ENCODE results near the gene ZMIZ1.

Gene ZMIZ1

GRCh38 chr10:79155301-79156081 is 86.7 kb downstream of the ZMIZ1 start:
- H3K9ac ChIP-seq (ENCODE audit: insufficient read length, low read depth) = peak overlapping the region; percentile 8
- H3K36me3 ChIP-seq (ENCODE audit: insufficient read depth, insufficient read length, low read length) = peaks cover 48% of the 10 kb centered on the region
- H3K9me3 ChIP-seq (ENCODE audit: insufficient read depth, low read length) = no peaks in the 10 kb centered on the region
- H3K27me3 ChIP-seq (ENCODE audit: insufficient read depth, insufficient read length) = no peaks in the 10 kb centered on the region
- TF ChIP-seq ZNF274 (IDR thresholded peaks at IDR 0.05; ENCODE audit: low read depth, low read length) (no peak), YY1 (IDR thresholded peaks at IDR 0.05; ENCODE audit: insufficient read depth, insufficient read length) (no peak), SUZ12 (IDR thresholded peaks at IDR 0.05; ENCODE audit: extremely low read depth, insufficient read depth, insufficient read length) (no peak)
- H3K4me3 ChIP-seq (ENCODE audit: insufficient read length, low read depth) = no peak overlapping the region
- H3K4me1 ChIP-seq (ENCODE audit: insufficient read depth, insufficient read length) = peaks cover 53% of the 10 kb centered on the region
- DNase-seq (ENCODE audit: low read depth, low spot score) = no peak

DNA sequence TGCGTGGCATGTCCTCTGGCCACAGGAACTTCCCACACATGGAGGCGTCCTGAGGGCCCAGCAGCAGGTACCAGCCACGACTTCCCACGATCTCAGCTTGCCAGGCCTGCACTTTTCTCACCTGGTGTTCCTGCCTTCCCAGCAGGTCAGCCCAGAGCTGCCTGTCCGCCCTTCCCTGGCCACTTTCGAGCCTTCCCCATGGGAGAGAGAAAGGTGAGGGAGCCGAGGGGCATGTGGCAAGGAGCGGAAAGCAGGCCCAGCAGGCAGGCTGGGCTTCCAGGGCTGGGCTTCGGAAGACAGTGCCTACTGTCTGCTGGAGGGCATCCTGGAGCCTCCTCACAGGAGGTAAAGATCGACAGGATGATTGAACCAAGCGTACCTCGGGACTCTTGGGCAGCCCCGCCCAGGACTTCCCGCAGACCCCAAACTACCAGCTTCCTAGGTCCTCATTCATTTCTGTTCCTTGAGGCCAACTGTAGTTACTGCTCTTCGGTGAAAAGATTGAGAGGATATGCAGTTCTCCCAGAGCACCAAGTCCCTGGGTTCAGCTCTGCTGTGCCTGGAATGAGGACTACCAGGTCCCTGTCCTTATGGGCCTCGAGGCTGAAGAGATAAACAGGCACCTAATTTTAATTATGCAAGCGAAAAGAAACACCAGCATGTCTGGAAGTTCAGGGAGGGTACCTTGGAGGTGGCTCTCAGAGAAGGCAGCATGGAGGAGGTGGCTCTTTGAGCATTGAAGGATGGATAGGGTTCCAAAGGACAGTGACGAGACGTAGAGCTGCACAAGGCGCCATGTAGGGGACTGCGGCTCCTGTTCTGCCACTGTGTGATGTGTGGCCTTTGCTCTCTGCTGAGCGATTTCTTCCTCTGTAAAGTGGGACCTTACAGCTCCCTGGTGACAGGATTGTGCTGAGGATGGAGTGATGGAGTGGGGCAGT is 87.8 kb downstream of the ZMIZ1 start:
- peak overlapping the region; percentile 10 for H3K9ac ChIP-seq (ENCODE audit: insufficient read length, low read depth)
- no peak for DNase-seq (ENCODE audit: low read depth, low spot score)
- TF ChIP-seq ZNF274 (IDR thresholded peaks at IDR 0.05; ENCODE audit: low read depth, low read length) (no peak), SUZ12 (IDR thresholded peaks at IDR 0.05; ENCODE audit: extremely low read depth, insufficient read depth, insufficient read length) (no peak), YY1 (IDR thresholded peaks at IDR 0.05; ENCODE audit: insufficient read depth, insufficient read length) (no peak)
- no peak overlapping the region for H3K4me3 ChIP-seq (ENCODE audit: insufficient read length, low read depth)
- H3K4me1 ChIP-seq (ENCODE audit: insufficient read depth, insufficient read length) = peaks cover 45% of the 10 kb centered on the region
- H3K9me3 ChIP-seq (ENCODE audit: insufficient read depth, low read length) = no peaks in the 10 kb centered on the region
- H3K27me3 ChIP-seq (ENCODE audit: insufficient read depth, insufficient read length) = no peaks in the 10 kb centered on the region
- H3K36me3 ChIP-seq (ENCODE audit: insufficient read depth, insufficient read length, low read length) = peaks cover 59% of the 10 kb centered on the region

DNA sequence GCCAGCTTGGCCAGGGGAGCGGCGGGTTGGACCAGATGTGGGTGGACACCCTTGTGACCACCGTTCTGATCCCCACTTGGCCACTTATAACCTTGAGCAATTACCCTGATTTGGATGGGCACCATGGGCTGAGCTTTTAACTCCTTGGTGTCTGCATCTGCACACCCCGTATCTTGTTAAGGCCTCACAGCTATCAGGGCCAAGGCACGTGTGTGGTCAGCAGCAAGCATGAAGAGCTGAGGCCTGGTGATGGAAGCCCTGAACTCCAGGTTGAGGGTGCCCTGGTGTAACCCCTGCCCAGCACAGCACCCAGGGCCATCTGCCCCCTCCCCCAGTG is 89.2 kb downstream of the ZMIZ1 start:
- TF ChIP-seq YY1 (IDR thresholded peaks at IDR 0.05; ENCODE audit: insufficient read depth, insufficient read length) = no peak
- no peak for TF ChIP-seq SUZ12 (IDR thresholded peaks at IDR 0.05; ENCODE audit: extremely low read depth, insufficient read depth, insufficient read length)
- TF ChIP-seq ZNF274 (IDR thresholded peaks at IDR 0.05; ENCODE audit: low read depth, low read length) = no peak
- Histone ChIP-seq H3K4me1 (ENCODE audit: insufficient read depth, insufficient read length) (peaks cover 49% of the 10 kb centered on the region), H3K4me3 (ENCODE audit: insufficient read length, low read depth) (no peak overlapping the region), H3K27me3 (ENCODE audit: insufficient read depth, insufficient read length) (no peaks in the 10 kb centered on the region), H3K9me3 (ENCODE audit: insufficient read depth, low read length) (no peaks in the 10 kb centered on the region), H3K9ac (ENCODE audit: insufficient read length, low read depth) (peak overlapping the region; percentile 50), H3K36me3 (ENCODE audit: insufficient read depth, insufficient read length, low read length) (peaks cover 67% of the 10 kb centered on the region)
- DNase-seq (ENCODE audit: low read depth, low spot score) = no peak

GRCh38 chr10:79158402-79159097 is 89.8 kb downstream of the ZMIZ1 start:
- Histone ChIP-seq H3K4me1 (ENCODE audit: insufficient read depth, insufficient read length) (peaks cover 45% of the 10 kb centered on the region), H3K9ac (ENCODE audit: insufficient read length, low read depth) (peak overlapping the region; percentile 68), H3K4me3 (ENCODE audit: insufficient read length, low read depth) (no peak overlapping the region), H3K27me3 (ENCODE audit: insufficient read depth, insufficient read length) (no peaks in the 10 kb centered on the region), H3K36me3 (ENCODE audit: insufficient read depth, insufficient read length, low read length) (peaks cover 65% of the 10 kb centered on the region), H3K9me3 (ENCODE audit: insufficient read depth, low read length) (no peaks in the 10 kb centered on the region)
- no peak for TF ChIP-seq SUZ12 (IDR thresholded peaks at IDR 0.05; ENCODE audit: extremely low read depth, insufficient read depth, insufficient read length)
- no peak for TF ChIP-seq ZNF274 (IDR thresholded peaks at IDR 0.05; ENCODE audit: low read depth, low read length)
- TF ChIP-seq YY1 (IDR thresholded peaks at IDR 0.05; ENCODE audit: insufficient read depth, insufficient read length) = no peak
- peak; percentile 11 for DNase-seq (ENCODE audit: low read depth, low spot score)

DNA sequence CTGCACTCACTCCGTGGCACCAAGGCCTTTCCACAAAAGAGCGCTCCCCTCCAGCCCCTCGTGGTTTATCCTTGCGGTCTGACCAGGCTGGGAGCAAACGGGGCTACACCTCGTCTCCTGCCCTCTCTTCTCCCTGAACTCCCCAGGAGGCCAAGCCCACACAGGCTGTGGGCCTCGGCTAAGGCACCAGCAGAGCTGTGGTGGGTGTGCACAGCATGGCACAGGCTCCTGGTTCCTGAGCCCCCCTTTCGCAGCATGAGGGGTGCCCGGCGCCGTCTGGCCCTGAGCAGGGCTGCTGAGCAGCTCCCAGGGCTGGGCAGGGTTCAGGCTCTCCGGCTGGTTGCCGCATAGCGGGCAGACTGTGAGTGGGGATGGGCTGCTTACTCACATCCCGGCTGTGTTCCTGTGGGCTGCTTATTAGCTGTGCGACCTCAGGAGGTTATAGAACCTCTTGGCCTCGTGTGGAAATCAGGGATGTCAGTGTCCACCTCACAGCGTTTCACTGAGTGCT is 90.4 kb downstream of the ZMIZ1 start:
- Histone ChIP-seq H3K27me3 (ENCODE audit: insufficient read depth, insufficient read length) (no peaks in the 10 kb centered on the region), H3K9me3 (ENCODE audit: insufficient read depth, low read length) (no peaks in the 10 kb centered on the region), H3K4me1 (ENCODE audit: insufficient read depth, insufficient read length) (peaks cover 45% of the 10 kb centered on the region), H3K36me3 (ENCODE audit: insufficient read depth, insufficient read length, low read length) (peaks cover 63% of the 10 kb centered on the region), H3K4me3 (ENCODE audit: insufficient read length, low read depth) (no peak overlapping the region), H3K9ac (ENCODE audit: insufficient read length, low read depth) (peak overlapping the region; percentile 68)
- TF ChIP-seq YY1 (IDR thresholded peaks at IDR 0.05; ENCODE audit: insufficient read depth, insufficient read length) (no peak), ZNF274 (IDR thresholded peaks at IDR 0.05; ENCODE audit: low read depth, low read length) (no peak), SUZ12 (IDR thresholded peaks at IDR 0.05; ENCODE audit: extremely low read depth, insufficient read depth, insufficient read length) (no peak)
- no peak for DNase-seq (ENCODE audit: low read depth, low spot score)

GRCh38 chr10:79159785-79160184 is 91.0 kb downstream of the ZMIZ1 start:
- no peak for DNase-seq (ENCODE audit: low read depth, low spot score)
- H3K27me3 ChIP-seq (ENCODE audit: insufficient read depth, insufficient read length) = no peaks in the 10 kb centered on the region
- H3K9me3 ChIP-seq (ENCODE audit: insufficient read depth, low read length) = no peaks in the 10 kb centered on the region
- peaks cover 63% of the 10 kb centered on the region for H3K36me3 ChIP-seq (ENCODE audit: insufficient read depth, insufficient read length, low read length)
- H3K4me1 ChIP-seq (ENCODE audit: insufficient read depth, insufficient read length) = peaks cover 50% of the 10 kb centered on the region
- H3K4me3 ChIP-seq (ENCODE audit: insufficient read length, low read depth) = no peak overlapping the region
- TF ChIP-seq YY1 (IDR thresholded peaks at IDR 0.05; ENCODE audit: insufficient read depth, insufficient read length) = no peak
- no peak for TF ChIP-seq SUZ12 (IDR thresholded peaks at IDR 0.05; ENCODE audit: extremely low read depth, insufficient read depth, insufficient read length)
- TF ChIP-seq ZNF274 (IDR thresholded peaks at IDR 0.05; ENCODE audit: low read depth, low read length) = no peak
- peak overlapping the region; percentile 68 for H3K9ac ChIP-seq (ENCODE audit: insufficient read length, low read depth)

Measured in NT2/D1 (cell line).